Upper lobe of left lung (tissue), 6 donors: ENCODE measurements around the gene CST7. TPM values are rescaled to one million over a fixed set of nuclear protein-coding genes. Genes with fewer than 3 reads are reported as not detected.
A peak's percentile ranks its signal among the peaks of the same experiment; 100 is the strongest.

Source experiments
- ATAC-seq, 2 donors: fragments of 200-7000 bp; cut with Tn5 transposase; one replicate each; pipeline ENCODE4 v1.9.1; 2022; ENCODE audit warnings: mild to moderate bottlenecking in 2 of 2, moderate library complexity in 2 of 2; ENCODE audit not compliant: low FRiP score in 2 of 2
- DNase-seq, 2 donors: peaks; one replicate each; pipeline ENCODE4 v3.0.0-alpha.2; 2019 to 2020
- H3K27ac ChIP-seq, 4 donors: fragments of 200-600 bp; sonication (generic); one replicate each; pipeline ENCODE4 v1.5.1; 2016 to 2019
- H3K27me3 ChIP-seq, 4 donors: fragments of 200-600 bp; sonication (generic); one replicate each; pipeline ENCODE4 v1.5.1; 2017 to 2019
- H3K36me3 ChIP-seq, 4 donors: fragments of 200-600 bp; sonication (generic); one replicate each; pipeline ENCODE4 v1.5.1; 2016 to 2019
- H3K4me1 ChIP-seq, 4 donors: fragments of 200-600 bp; sonication (generic); one replicate each; pipeline ENCODE4 v1.5.1; 2018 to 2019
- H3K4me3 ChIP-seq, 4 donors: fragments of 200-600 bp; sonication (generic); one replicate each; pipeline ENCODE4 v1.5.1; 2017 to 2019; ENCODE audit warnings: mild to moderate bottlenecking in 2 of 4, moderate library complexity in 1 of 4
- H3K9me3 ChIP-seq, 4 donors: fragments of 200-600 bp; sonication (generic); one replicate each; pipeline ENCODE4 v1.5.1; 2018 to 2019
- CTCF ChIP-seq, 6 experiments: fragments of 450-650 bp in 4 of 6; fragments of 200-600 bp in 2 of 6; sonication (generic) in 2 of 6; IDR thresholded peaks; one replicate each; pipeline ENCODE4 v1.5.1; 2016 to 2019; ENCODE audit warnings: antibody characterized with exemption in 6 of 6
- EP300 ChIP-seq, 4 donors: sonication (generic); formaldehyde crosslinking; IDR thresholded peaks; one replicate each; pipeline ENCODE4 v1.5.1; 2017; ENCODE audit warnings: antibody characterized with exemption in 4 of 4, control low read depth in 2 of 4
- POLR2A ChIP-seq, 4 donors: fragments of 450-650 bp; IDR thresholded peaks; one replicate each; pipeline ENCODE4 v1.5.1; 2016 to 2017; ENCODE audit warnings: antibody characterized with exemption in 4 of 4, mild to moderate bottlenecking in 2 of 4
- POLR2AphosphoS5 ChIP-seq, 2 donors: sonication (generic); formaldehyde crosslinking; IDR thresholded peaks; one replicate each; pipeline ENCODE4 v1.5.1; 2017; ENCODE audit warnings: antibody characterized with exemption in 2 of 2
- WGBS, 2 donors: methylation state at CpG; one replicate each; pipeline ENCODE4 v1.1.5; 2017 to 2018; 5-methylcytosine and 5-hydroxymethylcytosine counted together
- total RNA-seq, 6 donors: library from RNA; depleted of rRNA in 4 of 6; stranded (reverse); fragments of >200 nt in 4 of 6; gene quantifications; one replicate each; pipeline versions ENCODE4 v1.1.0 to v1.2.1, GENCODE V29; 2016 to 2021
- donor health status: DM: no; HTN: no; CAD: no; lungs with moderate emphysema.
- donor health status: DM: no; HTN: yes; CAD: no; lungs with severe emphysema.

CST7 gene
- total RNA-seq, 6 donors from 2014 or later: 13.7 to 28.3 (median 15.4) TPM; not detected in 1

GRCh38 chr20:24968278-24968800, 19.3 kb downstream of the CST7 start:
- Histone ChIP-seq H3K36me3 (peaks cover 16 to 99% (median 81%) of the 10 kb centered on the region in 4 donors), H3K27ac (no peak overlapping the region), H3K9me3 (no peaks in the 10 kb centered on the region), H3K4me3 (no peak overlapping the region), H3K4me1 (no peaks in the 10 kb centered on the region), H3K27me3 (no peaks in the 10 kb centered on the region)
- TF ChIP-seq EP300 (IDR thresholded peaks at IDR 0.05): no peak
- TF ChIP-seq POLR2A (IDR thresholded peaks at IDR 0.05): no peak
- no peak for TF ChIP-seq CTCF (IDR thresholded peaks at IDR 0.05)
- TF ChIP-seq POLR2AphosphoS5 (IDR thresholded peaks at IDR 0.05): no peak
- DNase-seq (no peak), ATAC-seq (no peak)
- 77 to 78% methylated on average over 5 of the region's 5 CpGs for WGBS, 2 donors

GRCh38 chr20:24969186-24970029, 20.3 kb downstream of the CST7 start:
- H3K4me1 ChIP-seq: no peaks in the 10 kb centered on the region
- DNase-seq (no peak), ATAC-seq (no peak)
- 93 to 95% methylated on average over 14 to 18 of the region's 19 CpGs for WGBS, 2 donors
- H3K27ac ChIP-seq: no peak overlapping the region
- H3K27me3 ChIP-seq: no peaks in the 10 kb centered on the region
- peaks cover 10 to 93% (median 73%) of the 10 kb centered on the region in 4 donors for H3K36me3 ChIP-seq
- H3K9me3 ChIP-seq: no peaks in the 10 kb centered on the region
- H3K4me3 ChIP-seq: no peak overlapping the region
- TF ChIP-seq CTCF (IDR thresholded peaks at IDR 0.05) (no peak), POLR2A (IDR thresholded peaks at IDR 0.05) (no peak), EP300 (IDR thresholded peaks at IDR 0.05) (no peak), POLR2AphosphoS5 (IDR thresholded peaks at IDR 0.05) (no peak)

DNA sequence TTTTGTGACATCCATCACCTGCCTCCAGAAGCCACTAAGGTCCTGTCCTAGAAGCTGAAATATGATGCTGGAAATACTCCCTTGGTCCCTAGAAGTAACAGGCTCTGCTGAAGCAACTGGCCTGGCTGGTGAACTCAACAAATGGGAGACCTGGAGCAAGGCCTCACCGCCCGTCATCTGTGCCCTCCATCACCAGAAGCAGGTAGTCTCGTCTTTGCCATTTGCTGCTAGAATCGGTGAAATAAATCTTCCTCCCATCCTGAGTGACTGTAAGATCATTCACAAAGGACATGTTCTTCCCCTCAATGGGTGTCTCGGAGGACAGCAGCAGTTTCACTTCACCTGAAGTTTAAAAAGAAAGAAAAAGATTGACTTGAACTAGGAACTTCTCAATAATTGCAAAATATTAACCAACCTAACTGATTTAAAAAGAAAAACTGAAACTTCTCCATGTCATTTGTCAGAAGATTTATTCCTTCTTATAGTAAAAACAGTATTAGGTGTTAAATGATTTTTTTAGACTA, 21.0 kb downstream of the CST7 start:
- WGBS, 2 donors: 87 to 93% methylated on average over 5 of the region's 5 CpGs
- H3K4me3 ChIP-seq: no peak overlapping the region
- DNase-seq (no peak), ATAC-seq (no peak)
- no peaks in the 10 kb centered on the region for H3K9me3 ChIP-seq
- H3K36me3 ChIP-seq: peaks cover 9 to 87% (median 70%) of the 10 kb centered on the region in 4 donors
- no peaks in the 10 kb centered on the region for H3K4me1 ChIP-seq
- H3K27me3 ChIP-seq: no peaks in the 10 kb centered on the region
- no peak for TF ChIP-seq POLR2A (IDR thresholded peaks at IDR 0.05)
- TF ChIP-seq EP300 (IDR thresholded peaks at IDR 0.05): no peak
- no peak for TF ChIP-seq POLR2AphosphoS5 (IDR thresholded peaks at IDR 0.05)
- no peak for TF ChIP-seq CTCF (IDR thresholded peaks at IDR 0.05)
- no peak overlapping the region for H3K27ac ChIP-seq

DNA sequence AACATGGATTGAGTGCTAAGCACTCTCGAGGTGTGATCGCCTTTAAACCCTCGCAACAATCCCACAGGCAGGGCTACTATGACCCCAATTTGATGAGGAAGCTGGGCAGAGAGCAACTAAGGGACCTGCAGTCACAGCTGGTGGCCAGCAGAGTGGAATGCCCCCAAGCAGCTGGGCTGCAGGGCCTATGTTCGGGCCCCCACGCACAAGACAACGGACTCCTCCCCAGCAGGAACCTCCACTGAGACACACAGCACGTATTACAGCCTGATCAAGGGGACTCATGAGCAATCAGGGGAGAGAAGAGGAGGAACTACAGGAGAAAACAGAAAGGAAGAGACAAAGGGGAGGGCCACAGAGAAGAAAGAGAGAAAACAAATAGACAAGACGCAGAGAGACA, 21.7 kb downstream of the CST7 start:
- Histone ChIP-seq H3K4me3 (no peak overlapping the region), H3K27ac (no peak overlapping the region), H3K27me3 (no peaks in the 10 kb centered on the region), H3K36me3 (peaks cover 6 to 80% (median 64%) of the 10 kb centered on the region in 4 donors), H3K4me1 (no peaks in the 10 kb centered on the region), H3K9me3 (no peaks in the 10 kb centered on the region)
- DNase-seq (peak in 1 of 2 donors; percentile 21), ATAC-seq (peak in 1 of 2 donors; percentile 50)
- TF ChIP-seq POLR2A (IDR thresholded peaks at IDR 0.05): no peak
- TF ChIP-seq EP300 (IDR thresholded peaks at IDR 0.05): no peak
- no peak for TF ChIP-seq POLR2AphosphoS5 (IDR thresholded peaks at IDR 0.05)
- TF ChIP-seq CTCF (IDR thresholded peaks at IDR 0.05): no peak
- WGBS, 2 donors: 87 to 89% methylated on average over 8 of the region's 8 CpGs
